Suprapubic skin (tissue), 4 donors: ENCODE results near the gene MEI1. TPM values are rescaled to one million over a fixed set of nuclear protein-coding genes. Genes with fewer than 3 reads are reported as not detected.
A peak's percentile ranks its signal among the peaks of the same experiment; 100 is the strongest.

Source experiments
- DNase-seq, 2 donors: peaks; one replicate each; pipeline ENCODE4 v3.0.0-alpha.2; 2019; ENCODE audit warnings: low spot score in 2 of 2
- H3K27ac ChIP-seq: fragments of 200-600 bp; sonication (generic); one replicate; pipeline ENCODE4 v1.5.1; 2019
- H3K27me3 ChIP-seq: fragments of 200-600 bp; sonication (generic); one replicate; pipeline ENCODE4 v1.5.1; 2019
- H3K36me3 ChIP-seq: fragments of 200-600 bp; sonication (generic); one replicate; pipeline ENCODE4 v1.5.1; 2019
- H3K4me1 ChIP-seq: fragments of 200-600 bp; sonication (generic); one replicate; pipeline ENCODE4 v1.5.1; 2019
- H3K4me3 ChIP-seq: fragments of 200-600 bp; sonication (generic); one replicate; pipeline ENCODE4 v1.5.1; 2019; ENCODE audit warnings: mild to moderate bottlenecking
- H3K9me3 ChIP-seq: fragments of 200-600 bp; sonication (generic); one replicate; pipeline ENCODE4 v1.5.1; 2019
- CTCF ChIP-seq, 2 donors: fragments of 200-600 bp in 1 of 2; fragments of 450-650 bp in 1 of 2; sonication (generic) in 1 of 2; IDR thresholded peaks; one replicate each; pipeline ENCODE4 v1.5.1; 2016 to 2019; ENCODE audit warnings: antibody characterized with exemption in 2 of 2, mild to moderate bottlenecking in 1 of 2, moderate library complexity in 1 of 2
- EP300 ChIP-seq: sonication (generic); formaldehyde crosslinking; IDR thresholded peaks from one replicate; pipeline ENCODE4 v1.6.1; 2017; ENCODE audit warnings: antibody characterized with exemption
- POLR2A ChIP-seq, 2 donors: fragments of 450-650 bp; IDR thresholded peaks; one replicate each; pipeline ENCODE4 v1.6.1; 2017; ENCODE audit warnings: antibody characterized with exemption in 2 of 2, mild to moderate bottlenecking in 2 of 2, moderate library complexity in 2 of 2
- POLR2AphosphoS5 ChIP-seq, 3 donors: sonication (generic); formaldehyde crosslinking; IDR thresholded peaks; one replicate each; pipeline ENCODE4 v1.6.1; 2017; ENCODE audit warnings: antibody characterized with exemption in 3 of 3
- WGBS: methylation state at CpG from one replicate; pipeline ENCODE4 v1.1.5; 2018; 5-methylcytosine and 5-hydroxymethylcytosine counted together
- total RNA-seq, 4 donors: library from RNA; depleted of rRNA; stranded (reverse); fragments of >200 nt; gene quantifications; one replicate each; pipeline ENCODE4 v1.1.0, GENCODE V29; 2016

MEI1 gene
- total RNA-seq, 4 donors from 2014 or later = 0.72 to 5.0 TPM; not detected in 2

- Histone ChIP-seq H3K27me3 (no peaks in the 10 kb centered on the region), H3K4me3 (no peak overlapping the region), H3K9me3 (no peaks in the 10 kb centered on the region), H3K4me1 (peaks cover 55% of the 10 kb centered on the region), H3K36me3 (no peaks in the 10 kb centered on the region), H3K27ac (no peak overlapping the region)
- TF ChIP-seq POLR2A (IDR thresholded peaks at IDR 0.05) (no peak), CTCF (IDR thresholded peaks at IDR 0.05) (no peak), EP300 (no peak), POLR2AphosphoS5 (IDR thresholded peaks at IDR 0.05) (no peak)
- DNase-seq = no peak
- 84% methylated on average over 2 of the region's 2 CpGs for WGBS
Observed at GRCh38 chr22:41836551-41836950, 137.2 kb downstream of the MEI1 start.

GRCh38 chr22:41838842-41839618 lies 139.7 kb downstream of the MEI1 start:
- no peak overlapping the region for H3K4me3 ChIP-seq
- no peaks in the 10 kb centered on the region for H3K36me3 ChIP-seq
- no peak for DNase-seq
- H3K27me3 ChIP-seq = no peaks in the 10 kb centered on the region
- WGBS = 31% methylated on average over 1 of the region's 1 CpG
- peak overlapping the region; percentile 52 for H3K27ac ChIP-seq
- peaks cover 66% of the 10 kb centered on the region for H3K4me1 ChIP-seq
- no peak for TF ChIP-seq POLR2A (IDR thresholded peaks at IDR 0.05)
- no peak for TF ChIP-seq EP300
- TF ChIP-seq CTCF (IDR thresholded peaks at IDR 0.05) = no peak
- no peak for TF ChIP-seq POLR2AphosphoS5 (IDR thresholded peaks at IDR 0.05)
- H3K9me3 ChIP-seq = no peaks in the 10 kb centered on the region

DNA sequence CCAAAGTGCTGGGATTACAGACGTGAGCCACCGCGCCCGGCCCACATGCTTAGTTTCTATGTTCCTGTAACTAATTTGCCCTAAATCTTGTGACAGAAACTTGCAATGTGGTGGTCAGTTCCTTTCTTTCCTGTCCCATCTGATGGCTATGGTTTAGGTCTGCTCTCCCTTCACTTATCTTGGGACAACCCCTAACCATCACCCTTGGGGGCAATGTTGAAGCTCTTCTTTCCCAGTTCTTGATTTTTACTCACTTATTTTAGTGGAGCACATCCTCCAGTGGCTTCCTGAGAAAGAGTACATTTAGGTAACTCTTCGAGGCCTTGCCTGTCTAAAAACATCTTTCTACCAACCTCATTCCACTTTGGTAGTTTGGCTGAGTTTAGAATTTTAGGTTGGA lies 140.9 kb downstream of the MEI1 start:
- Histone ChIP-seq H3K4me3 (no peak overlapping the region), H3K4me1 (peaks cover 68% of the 10 kb centered on the region), H3K9me3 (no peaks in the 10 kb centered on the region), H3K27me3 (no peaks in the 10 kb centered on the region), H3K27ac (peak overlapping the region; percentile 74), H3K36me3 (no peaks in the 10 kb centered on the region)
- 91% methylated on average over 5 of the region's 5 CpGs for WGBS
- TF ChIP-seq POLR2A (IDR thresholded peaks at IDR 0.05) (no peak), CTCF (IDR thresholded peaks at IDR 0.05) (no peak), EP300 (no peak), POLR2AphosphoS5 (IDR thresholded peaks at IDR 0.05) (no peak)
- DNase-seq = no peak

GRCh38 chr22:41841085-41841712 lies 141.9 kb downstream of the MEI1 start:
- Histone ChIP-seq H3K27me3 (no peaks in the 10 kb centered on the region), H3K4me3 (no peak overlapping the region), H3K27ac (peak overlapping the region; percentile 83), H3K9me3 (no peaks in the 10 kb centered on the region), H3K36me3 (no peaks in the 10 kb centered on the region), H3K4me1 (peaks cover 78% of the 10 kb centered on the region)
- 39% methylated on average over 3 of the region's 3 CpGs for WGBS
- DNase-seq = no peak
- TF ChIP-seq CTCF (IDR thresholded peaks at IDR 0.05) (no peak), POLR2A (IDR thresholded peaks at IDR 0.05) (no peak), POLR2AphosphoS5 (IDR thresholded peaks at IDR 0.05) (no peak), EP300 (no peak)
